SKM-1 treated with dmso at 0.1 percent for 144 hours (cell line): ENCODE measurements around the gene SEMA3D.

Experiments used
- DNase-seq: peaks from one replicate; lab custom pipeline; 2025; ENCODE audit not compliant: unreplicated experiment; lab: John Stamatoyannopoulos, UW

Gene SEMA3D

DNA sequence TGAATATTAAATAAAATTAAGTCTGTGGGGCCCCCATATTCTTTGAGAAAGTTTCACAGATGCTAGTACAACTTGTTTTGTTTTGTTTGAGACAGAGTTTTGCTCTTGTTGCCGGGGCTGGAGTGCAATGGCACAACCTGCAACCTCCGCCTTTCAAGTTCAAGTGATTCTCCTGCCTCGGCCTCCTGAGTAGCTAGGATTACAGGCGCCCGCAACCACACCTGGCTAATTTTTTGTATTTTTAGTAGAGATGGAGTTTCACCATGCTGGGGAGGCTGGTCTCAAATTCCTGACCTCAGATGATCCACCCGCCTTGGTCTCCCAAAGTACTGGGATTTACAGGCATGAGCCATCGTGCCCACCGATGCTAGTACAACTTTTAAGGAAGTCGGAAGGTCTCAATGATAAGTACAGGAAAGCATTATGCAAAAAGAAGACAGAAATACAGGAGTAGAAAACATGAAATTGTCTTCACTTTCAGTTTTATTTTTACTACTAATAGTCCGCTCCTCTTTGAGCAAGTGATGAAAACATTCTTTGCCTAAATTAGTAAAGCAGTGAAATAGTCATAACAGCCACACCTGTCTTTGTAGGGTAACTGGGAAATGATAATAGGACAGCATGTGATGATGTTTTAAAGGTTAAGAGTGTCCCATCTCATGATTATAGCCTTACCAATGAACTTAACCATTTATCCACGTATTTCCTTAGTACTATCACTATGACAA, 147.5 kb downstream of the SEMA3D start:
- no peak for DNase-seq

DNA sequence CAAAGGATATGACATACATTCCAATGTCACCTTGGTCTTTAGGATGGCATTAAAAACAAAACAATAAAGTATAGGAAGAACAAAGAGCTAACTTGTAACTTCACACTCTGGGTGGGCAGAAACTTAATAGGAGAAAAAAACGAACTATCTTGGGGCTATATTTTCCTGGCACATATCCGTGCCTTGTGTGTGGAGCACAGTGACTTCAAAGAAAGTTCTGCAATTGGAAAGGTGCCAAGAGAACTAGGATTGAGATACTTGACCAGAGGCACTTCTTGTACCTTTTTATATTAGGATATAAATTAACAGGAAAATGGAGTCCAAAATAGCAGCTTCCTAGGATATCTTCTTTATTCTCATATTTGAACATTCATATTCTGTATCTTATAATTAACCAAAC, 148.4 kb downstream of the SEMA3D start:
- DNase-seq: no peak

DNA sequence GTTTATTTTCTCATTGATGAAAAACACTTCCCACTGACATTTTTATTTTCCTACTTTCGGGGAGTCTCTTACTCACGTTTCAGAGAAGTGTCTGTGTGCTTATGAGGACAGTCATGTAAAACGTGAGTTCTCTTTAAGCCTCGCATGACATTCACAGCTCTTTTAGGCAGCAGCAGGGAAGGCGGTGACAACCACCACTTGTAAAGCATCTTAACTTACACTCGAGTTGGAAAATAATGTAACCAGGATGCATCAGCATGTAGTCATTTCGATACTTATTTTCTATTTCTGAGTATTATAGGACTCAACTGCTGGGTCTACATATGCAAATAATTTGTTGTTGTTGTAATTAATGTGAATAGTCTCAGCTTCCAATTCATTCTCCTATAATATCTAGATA, 153.6 kb downstream of the SEMA3D start:
- DNase-seq: no peak

DNA sequence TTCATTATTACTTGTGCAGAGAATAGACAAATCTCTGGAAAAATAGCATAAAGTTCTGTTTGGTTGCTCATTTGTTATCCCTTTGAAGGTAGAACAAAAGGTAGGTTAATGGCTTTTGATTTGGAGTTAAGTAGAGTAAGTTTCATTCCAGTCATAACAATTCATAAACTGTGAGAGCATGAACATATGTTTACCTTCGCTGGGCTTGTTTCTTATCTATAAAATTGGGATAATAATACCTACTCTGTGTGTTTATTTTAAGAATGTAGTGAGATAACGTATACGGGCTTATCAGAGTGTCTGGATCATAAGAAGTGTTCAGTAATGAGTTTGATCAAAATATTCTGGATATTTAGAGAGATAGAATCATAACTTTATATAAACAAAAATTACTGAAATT, 155.4 kb downstream of the SEMA3D start:
- DNase-seq: no peak

DNA sequence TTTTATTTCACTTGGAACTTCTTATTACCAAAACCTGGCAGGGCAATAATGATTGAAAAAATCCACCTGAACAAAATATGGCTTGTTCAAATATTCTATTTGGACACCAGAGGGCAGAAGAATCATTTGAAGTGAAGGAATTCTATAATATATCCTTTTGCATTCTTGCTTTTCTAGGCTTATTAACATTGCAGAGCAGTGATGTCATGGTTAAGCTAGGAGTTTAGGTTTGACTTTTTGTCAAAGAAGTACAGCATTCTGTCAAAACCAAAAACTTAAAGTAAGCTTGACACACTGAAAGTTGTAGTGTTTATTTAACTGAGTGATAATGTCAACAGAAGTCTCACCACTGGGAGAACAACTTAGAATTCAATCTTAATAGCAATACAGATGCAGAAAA, 156.0 kb downstream of the SEMA3D start:
- peak; percentile 41 for DNase-seq

DNA sequence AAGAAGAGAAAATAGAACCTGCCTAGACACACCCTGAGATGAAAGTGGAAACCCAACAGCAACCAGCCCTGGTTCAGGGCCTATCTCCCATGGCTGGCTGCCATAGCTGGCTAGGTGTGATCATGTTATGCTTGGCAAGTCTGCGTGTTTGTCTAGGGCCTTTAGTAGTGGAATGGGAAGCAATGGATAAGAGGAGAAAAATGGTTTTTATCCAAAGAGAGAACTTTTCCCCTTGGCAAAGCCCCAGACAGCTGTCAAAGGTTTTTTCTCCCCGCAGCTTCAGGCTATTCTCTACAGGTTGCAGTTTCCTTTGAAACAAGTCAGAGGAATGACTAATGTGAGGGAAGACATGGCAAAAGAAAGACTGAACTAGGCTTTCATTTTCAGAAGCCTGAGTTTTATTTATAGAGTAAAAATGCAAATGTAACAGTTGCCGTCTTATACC, 161.5 kb downstream of the SEMA3D start:
- no peak for DNase-seq

DNA sequence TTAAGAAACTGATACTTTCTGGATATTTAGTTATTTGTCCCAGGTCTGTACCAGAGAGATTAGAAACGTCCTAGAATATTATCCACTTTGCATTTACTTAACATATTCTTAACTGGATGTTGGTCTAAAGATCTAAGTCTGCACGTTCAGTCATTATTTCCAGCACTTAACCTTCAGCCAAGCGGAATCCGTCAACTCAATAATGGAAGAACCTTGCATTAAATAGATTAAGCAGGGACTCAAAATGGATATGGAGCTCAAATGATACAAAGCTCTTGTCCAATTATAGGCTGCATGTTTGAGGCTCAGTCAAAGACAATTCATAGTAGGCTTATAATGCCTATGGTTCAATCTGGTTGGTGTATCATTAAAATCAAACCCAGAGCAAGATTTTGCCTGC, 162.9 kb downstream of the SEMA3D start:
- no peak for DNase-seq

DNA sequence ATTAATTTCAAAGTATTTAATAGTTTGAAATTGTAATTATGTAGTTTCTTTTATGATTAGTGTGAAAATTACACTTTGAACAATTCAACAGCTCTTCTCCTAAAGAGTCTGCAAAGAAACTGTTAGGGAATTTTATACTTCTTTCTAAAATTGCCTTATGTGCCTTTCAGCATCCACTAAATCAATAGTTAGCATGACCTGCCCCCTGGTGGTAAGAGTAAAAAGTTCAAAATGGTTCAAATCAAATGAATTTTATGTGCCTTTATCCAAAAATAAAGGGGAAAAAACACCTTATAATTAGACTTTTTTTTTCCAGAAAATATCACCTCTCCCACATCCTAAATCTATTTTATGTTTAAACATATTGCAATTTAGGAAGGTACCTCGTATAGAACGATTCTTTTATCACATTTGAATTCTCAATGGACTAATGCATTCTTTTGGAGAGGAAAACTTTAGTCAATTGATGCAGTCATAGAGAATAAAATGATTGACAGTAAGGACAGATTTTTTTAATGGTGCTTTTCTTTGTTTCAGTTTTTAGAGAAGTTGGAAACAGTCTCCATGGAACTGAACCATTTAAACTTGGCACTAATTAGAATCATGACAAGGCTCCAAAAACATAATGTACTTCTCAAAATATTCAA, 163.7 kb downstream of the SEMA3D start:
- peak; percentile 48 for DNase-seq

DNA sequence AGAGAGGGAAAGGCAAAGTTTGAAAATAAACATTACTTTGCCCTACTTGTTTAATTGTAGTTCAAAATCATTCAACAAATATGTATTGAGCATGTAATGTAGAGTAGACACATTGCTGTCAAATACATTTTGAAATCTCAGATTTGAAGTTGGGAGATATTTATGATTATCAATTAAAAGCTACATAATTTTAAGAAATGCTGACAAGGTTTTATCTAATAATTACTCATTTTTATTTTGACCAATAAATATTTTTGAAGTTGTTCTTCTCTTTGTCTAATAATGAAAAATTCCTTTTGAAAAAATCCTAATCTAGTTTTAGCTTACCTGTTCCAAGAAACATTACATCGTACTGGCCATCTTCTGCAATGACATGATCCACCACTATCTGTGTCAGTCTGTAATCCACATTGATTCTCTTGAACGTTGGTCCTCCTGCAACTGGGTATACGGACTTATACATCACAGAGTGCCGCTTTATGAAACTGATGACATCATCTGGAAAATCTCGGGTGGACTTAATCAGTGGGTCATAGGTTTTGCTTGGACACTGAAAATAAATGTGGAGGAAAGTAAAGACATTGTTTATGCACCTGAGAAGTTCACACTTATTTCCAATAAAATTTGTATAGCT, 164.7 kb downstream of the SEMA3D start:
- DNase-seq: no peak

DNA sequence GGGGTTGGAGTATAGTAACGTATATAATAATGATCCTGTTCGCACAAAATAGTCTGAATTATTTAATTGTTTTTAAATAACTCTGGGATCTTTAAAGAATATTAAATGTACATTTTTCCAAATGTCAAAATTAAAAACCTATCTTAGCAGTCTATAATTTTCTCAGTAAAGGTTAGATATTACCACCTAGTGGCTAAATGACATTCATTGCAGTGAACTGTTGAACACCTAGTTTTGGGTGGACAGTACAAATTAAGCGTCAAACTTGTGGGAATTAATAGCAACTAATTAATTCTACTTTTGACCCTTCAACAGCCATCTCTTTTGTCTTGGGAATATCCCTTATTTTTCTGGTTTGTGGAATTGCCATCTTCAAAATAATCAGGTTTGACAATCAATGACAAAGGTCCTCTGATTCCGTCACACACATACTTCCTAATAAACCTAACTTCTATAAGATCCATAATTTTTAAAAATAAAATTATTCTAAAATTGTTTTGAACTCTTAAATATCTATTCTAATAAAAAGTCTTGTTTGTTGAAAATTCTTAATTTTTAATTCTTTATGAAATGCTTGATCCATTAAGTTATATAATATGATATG, 165.7 kb downstream of the SEMA3D start:
- no peak for DNase-seq

DNA sequence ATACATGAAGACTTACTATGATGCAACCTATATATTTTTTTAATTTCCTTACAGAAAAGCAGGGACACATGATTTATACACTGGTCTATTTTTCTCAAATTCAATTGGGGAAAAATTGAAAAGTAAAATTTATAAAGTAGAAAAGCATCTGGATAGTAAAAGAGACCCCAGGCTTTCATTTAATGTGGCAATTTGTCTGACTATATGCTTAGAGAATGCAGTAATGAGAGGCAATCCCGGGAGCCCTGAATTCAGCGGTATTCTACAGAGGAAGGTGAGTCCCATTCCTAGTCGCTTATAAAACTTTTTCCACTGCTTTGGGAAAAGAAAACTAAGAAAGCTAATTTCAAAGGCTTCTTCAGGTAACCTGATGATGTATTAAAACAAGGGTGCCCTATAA, 167.1 kb downstream of the SEMA3D start:
- DNase-seq: no peak

DNA sequence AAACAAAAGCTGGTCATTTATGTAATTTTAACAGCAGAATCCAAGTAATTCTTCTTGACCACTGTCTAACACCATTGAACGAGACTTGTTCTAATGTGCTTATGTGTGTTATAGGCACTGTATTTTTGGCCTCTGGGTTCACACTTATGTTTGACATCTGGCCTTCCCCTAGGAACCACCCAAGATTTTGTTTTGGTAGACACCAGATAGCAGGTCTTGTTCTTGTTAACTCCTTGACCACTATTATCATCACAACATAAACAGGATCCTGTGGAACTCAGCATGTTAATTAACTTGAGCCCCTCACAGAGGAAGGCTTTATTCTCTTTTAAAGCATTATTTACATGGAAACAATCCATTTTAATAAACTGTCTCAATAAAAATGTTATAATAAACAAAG, 167.7 kb downstream of the SEMA3D start:
- DNase-seq: no peak

DNA sequence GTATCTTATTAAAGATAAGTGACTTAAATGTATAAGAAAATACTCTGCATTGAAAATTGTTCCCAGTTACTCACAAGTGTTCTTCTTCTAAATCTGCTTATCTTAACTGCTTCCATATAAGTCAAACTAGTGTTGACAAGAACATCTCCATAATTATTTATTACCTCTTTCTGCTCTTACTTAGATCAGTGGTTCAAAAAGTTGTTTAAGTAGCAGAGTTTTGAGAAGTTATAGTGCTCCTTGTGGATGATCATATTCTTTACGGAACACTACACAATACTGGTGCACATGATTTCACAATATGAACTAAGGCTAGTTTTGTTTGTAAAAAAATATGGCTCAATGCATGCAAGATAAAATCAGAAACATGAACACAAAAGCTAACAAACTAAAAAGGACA, 168.4 kb downstream of the SEMA3D start:
- DNase-seq: no peak

DNA sequence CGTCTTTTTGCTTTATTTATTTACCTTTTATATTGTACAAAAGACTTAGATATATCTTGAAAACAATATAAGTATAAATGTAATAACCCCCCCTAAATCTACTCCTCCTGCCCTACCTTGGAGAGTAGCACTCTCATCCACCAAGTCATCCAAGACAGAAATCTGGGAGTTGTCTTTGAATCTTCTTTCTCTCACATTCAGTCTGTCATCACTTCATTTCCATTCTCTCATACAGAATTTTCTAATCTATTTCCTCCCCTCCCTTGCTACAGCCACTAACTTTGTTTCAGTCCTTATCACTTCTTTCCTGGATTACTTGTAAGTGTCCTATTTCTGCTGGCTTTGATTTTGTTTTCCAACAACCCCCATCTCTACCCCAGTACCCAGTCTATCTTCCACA, 170.6 kb downstream of the SEMA3D start:
- no peak for DNase-seq

DNA sequence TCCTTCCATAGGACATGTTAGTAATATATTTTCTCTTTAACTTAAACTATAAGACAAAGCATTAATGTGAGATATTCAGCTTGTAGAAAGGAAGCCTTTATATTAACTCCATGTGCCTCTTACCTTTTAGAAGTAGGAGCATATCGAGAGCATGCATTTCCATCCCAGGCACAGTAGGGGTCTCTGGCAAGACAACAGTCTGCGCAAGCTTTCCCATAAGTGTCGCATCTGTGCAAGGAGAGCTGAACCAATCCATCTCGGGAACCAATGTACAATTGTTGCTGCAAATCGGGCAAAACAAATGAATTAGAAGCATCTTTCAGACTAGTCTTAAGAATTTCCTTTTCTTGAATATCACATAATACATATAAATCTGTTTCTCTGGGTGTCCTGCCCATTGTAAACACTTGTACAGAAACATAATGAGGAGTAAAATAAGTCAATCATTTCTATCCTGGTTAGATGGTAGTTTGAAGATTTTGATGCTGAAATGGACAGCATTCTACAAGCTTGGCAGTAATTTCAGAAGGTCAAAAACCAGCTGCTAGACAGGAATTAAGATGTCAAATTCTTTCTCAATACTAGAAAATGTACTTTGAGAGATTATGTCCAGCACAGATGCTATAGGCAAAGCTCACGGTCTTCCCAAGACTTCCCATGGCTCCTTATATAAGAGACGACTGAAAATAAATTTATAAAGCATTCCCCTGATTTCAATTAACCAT, 171.8 kb downstream of the SEMA3D start:
- DNase-seq: no peak

DNA sequence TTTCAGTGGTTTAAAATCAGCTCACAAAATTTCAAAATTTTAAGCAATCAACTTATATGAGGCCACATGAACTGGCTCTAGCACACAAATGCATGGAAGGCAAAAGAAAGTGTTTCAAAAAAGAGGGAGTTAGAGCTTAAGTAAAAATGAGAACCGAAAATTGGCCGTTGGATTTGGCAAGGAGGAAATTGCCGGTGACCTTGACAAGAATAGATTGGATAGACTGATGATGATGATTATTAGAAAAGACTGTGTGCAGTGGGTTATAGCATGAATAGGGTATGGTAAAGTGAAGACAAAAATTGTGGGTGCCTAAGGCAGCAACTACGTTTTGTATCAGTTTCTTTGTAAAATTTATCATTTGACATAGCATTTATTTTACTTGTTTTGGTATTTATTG, 175.7 kb downstream of the SEMA3D start:
- DNase-seq: no peak

DNA sequence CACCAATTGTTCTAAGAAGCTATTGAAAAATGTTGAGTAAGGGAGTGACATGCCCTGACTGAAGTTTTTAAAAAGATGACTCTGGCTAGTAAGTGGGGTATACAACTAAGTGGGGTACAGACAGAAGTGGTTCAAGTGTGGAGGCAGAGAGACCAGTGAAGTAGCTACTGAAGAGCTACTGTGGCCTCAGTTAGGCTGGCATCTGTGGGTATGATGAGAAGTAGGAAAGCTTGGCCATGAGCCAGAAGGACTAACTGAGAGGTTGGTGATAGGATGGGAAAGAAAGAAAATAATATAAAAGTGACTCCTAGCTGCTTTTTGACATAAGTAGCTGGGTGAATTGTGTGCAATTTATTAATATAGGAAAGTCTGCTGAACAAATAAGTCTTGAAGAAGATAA, 176.6 kb downstream of the SEMA3D start:
- no peak for DNase-seq

DNA sequence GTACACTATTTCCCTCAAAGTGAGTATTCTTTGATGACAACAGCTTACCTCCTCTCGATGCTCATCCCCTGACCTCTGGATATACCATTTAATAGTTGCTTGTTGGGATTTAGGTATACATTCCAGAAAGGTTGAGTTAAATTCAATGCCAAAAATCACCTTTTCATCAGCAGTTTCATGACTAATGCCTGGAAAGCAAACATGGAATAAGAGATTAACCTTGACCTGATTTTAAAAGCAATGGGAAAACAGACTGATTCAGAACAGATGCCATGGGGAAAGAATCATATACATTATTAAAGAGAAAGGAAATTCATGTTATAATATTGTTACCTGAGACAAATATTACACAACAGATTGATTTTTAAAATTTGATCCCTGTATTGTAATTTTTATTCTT, 180.1 kb downstream of the SEMA3D start:
- no peak for DNase-seq

DNA sequence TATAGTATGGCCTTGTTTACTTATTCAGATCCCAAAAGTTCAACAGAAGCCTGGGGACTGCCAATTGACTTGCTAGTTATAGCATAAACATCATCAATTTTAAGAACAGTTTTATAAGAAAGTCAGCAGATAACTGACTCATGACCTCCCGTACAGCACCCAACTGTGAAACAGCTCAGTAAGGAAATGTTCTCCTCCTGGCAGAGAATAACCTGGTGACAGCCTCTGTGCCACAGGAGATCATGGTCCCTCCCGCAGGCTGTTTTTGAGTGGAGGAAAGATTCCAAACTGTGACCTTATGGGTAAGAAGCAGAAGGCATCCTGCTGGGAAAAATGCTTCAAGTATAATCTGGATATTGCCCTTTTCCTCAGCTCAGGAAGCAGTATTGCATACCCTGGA, 182.5 kb downstream of the SEMA3D start:
- no peak for DNase-seq

DNA sequence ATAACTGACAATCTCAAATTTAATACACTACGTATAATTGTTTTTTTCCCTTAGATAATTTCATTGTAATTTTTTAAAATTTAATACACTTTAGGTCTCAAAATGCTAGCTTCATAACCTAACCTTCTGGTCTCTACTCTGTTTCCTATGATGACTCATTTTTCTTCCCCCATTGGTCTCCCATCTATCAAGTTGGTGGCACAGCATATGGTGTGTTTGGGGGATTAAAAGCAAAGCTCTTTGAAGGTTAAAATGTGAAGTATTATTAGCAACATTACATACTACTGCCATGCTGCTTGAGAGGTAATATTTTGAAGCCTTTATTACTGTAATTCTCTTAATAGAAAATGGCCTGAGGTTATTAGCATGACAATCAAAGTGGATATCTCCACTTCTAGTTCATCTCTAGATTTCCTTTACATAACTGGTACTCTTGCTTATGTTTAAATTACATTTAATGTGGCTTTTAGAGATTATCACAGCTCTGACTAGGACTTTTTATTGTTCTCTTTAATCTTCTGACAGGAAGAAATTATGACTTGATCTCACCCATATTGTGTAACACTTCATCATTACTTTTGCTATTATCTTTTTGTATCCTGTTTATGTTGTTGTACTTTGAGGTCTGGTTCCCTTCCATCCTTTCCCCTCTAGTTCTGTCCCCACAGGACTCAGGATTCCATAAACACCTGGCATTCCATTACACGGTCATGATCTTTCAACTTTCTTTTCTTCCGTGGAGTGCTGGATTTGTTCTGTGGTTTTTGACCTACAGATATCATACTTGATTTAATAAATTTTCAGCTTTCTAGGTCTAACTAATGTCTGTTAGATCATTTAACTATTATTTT, 185.1 kb downstream of the SEMA3D start:
- DNase-seq: no peak
